ENCODE results near the gene ALMS1.
"Not testable (repeated sequence)": the region's sequence is repeated elsewhere in the genome, so short reads cannot be mapped to it uniquely, and the experiment has no call there.

ALMS1 gene

GRCh38 chr2:73503992-73504570, 118.4 kb downstream of the ALMS1 start:
- no peak for DNase-seq (ENCODE audit: low read depth)
- H3K4me3 ChIP-seq (ENCODE audit: low read length), result no peak overlapping the region
- no peak for TF ChIP-seq CTCF (conservative IDR thresholded peaks at IDR 0.05; ENCODE audit: low read length)

DNA sequence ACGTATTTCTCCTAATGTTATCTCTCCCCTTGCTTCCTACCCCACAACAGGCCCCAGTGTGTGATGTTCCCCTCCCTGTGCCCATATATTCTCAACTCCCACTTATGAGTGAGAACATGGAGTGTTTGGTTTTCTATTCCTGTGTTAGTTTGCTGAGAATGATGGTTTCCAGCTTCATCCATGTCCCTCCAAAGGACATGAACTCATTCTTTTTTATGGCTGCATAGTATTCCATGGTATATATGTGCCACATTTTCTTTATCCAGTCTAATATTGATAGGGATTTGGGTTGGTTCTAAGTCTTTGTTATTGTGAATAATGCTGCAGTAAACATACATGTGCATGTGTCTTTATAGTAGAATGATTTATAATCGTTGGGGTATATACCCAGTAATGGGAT, 119.2 kb downstream of the ALMS1 start:
- H3K4me3 ChIP-seq (ENCODE audit: low read length); DNase-seq (ENCODE audit: low read depth): not testable (repeated sequence)

- H3K4me3 ChIP-seq (ENCODE audit: low read length); DNase-seq (ENCODE audit: low read depth): not testable (repeated sequence)
Measured at GRCh38 chr2:73510470-73510869, 124.8 kb downstream of the ALMS1 start.

DNA sequence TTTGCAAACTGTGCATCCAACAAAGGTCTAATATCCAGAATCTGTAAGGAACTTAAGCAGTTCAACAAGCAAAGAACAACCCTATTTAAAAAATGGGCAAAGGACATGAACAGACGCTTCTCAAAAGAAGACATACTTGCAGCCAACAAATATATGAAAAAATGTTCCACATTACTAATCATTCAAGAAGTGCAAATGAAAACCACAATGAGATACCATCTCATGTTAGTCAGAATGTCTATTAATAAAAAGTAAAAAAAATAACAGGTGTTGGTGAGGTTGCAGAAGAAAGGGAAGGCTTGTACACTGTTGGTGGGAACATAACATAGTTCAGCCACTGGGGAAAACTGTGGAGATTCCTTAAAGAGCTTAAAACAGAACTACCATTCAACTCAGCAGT, 130.4 kb downstream of the ALMS1 start:
- no peak for DNase-seq (ENCODE audit: low read depth)
- TF ChIP-seq CTCF (conservative IDR thresholded peaks at IDR 0.05; ENCODE audit: low read length), result no peak
- H3K4me3 ChIP-seq (ENCODE audit: low read length), result no peak overlapping the region

GRCh38 chr2:73528688-73529087, 143.1 kb downstream of the ALMS1 start:
- no peak for DNase-seq (ENCODE audit: low read depth)
- no peak for TF ChIP-seq CTCF (conservative IDR thresholded peaks at IDR 0.05; ENCODE audit: low read length)
- no peak overlapping the region for H3K4me3 ChIP-seq (ENCODE audit: low read length)

DNA sequence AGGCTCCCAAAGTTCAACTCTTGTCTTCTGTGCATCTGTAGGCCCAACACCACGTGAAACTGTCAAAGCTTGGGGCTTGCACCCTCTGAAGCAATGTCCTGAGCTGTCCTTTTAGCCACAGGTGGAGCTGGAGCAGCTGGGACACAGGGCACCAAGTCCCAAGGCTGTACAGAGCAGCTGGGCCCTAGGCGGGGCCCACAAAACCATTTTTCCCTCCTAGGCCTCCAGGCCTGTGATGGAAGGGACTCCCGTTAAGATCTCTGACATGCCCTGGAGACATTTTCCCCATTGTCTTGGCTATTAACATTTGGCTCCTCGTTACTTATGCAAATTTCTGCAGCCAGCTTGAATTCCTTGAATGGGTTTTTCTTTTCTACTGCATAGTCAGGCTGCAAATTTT, 145.1 kb downstream of the ALMS1 start:
- H3K4me3 ChIP-seq (ENCODE audit: low read length); DNase-seq (ENCODE audit: low read depth): not testable (repeated sequence)

DNA sequence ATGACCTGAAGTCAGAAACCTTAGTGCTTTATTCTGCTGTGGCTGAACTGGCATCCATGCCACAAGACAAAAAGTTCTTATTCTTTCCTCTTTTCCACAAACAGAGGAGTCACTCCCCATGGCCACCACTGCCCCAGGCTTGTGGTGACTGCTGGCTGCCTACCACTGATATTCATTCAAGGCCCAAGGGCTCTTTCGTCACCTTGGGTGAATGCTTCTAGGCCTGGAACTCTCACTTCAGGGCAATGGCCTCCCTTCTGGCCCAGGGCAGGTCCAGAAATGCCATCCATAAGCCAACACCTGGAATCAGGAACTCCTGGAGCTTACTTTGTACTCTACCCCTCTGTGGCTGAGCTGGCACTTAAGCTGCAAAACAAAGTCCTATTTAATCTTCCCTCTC, 146.7 kb downstream of the ALMS1 start:
- no peak overlapping the region for H3K4me3 ChIP-seq (ENCODE audit: low read length)
- TF ChIP-seq CTCF (conservative IDR thresholded peaks at IDR 0.05; ENCODE audit: low read length), result no peak
- no peak for DNase-seq (ENCODE audit: low read depth)

DNA sequence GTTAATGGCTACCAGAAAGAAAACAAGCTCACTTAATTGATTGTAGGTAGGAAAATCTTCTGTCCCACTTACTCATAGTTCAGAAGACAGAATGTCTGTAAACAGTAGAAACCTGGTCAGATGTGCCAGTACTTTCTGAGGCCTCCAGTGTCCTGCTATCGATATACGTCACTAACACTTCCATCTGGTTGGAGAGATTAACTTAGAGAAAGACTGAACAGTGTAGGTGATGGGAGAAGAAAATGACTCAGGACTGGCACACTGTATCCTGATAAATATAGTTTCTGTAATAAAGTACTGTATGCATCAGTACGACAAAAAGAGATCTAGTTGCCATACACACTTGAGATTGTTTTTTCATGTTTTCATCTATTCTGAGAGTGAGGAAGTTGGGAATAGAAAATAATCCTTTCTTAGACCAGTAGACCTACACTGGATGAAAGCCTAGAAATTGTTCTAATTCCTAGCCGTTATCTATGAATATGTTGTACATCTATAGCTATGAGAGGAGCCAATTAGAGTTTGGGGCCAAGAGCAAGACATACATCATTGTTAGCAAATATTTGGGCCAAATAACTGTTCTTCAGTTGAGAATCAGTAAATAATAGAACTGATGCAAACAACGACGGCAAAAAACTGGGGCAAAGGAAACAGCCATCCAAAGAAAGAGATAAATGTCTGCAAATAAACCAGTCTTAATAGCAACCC, 150.7 kb downstream of the ALMS1 start:
- no peak for DNase-seq (ENCODE audit: low read depth)
- H3K4me3 ChIP-seq (ENCODE audit: low read length), result no peak overlapping the region
- no peak for TF ChIP-seq CTCF (conservative IDR thresholded peaks at IDR 0.05; ENCODE audit: low read length)

- not testable (repeated sequence) for DNase-seq (ENCODE audit: low read depth); H3K4me3 ChIP-seq (ENCODE audit: low read length)
Measured at GRCh38 chr2:73560875-73561274, 175.2 kb downstream of the ALMS1 start.
